Gastrocnemius medialis (tissue), 4 donors: ENCODE results near the gene TSKS. TPM values are rescaled to one million over a fixed set of nuclear protein-coding genes. Genes with fewer than 3 reads are reported as not detected.

Experiments used
- ATAC-seq, 2 donors: fragments of 150-250 bp; one replicate each; pipeline ENCODE4 v1.9.1; 2016
- DNase-seq, 2 donors: peaks; one replicate each; pipeline ENCODE4 v3.0.0-alpha.2; 2019
- H3K27ac ChIP-seq, 4 donors: fragments of 200-600 bp; sonication (generic); 1 replicate in 1 of 4; 2 replicates in 3 of 4; pipeline ENCODE4 v1.5.1; 2016 to 2018; ENCODE audit warnings: mild to moderate bottlenecking in 2 of 4, moderate library complexity in 1 of 4
- H3K27me3 ChIP-seq, 3 donors: fragments of 200-600 bp; sonication (generic) in 2 of 3; 1 replicate in 1 of 3; 2 replicates in 2 of 3; pipeline versions ENCODE4 v1.5.1 to v1.6.0; 2016 to 2019; ENCODE audit warnings: mild to moderate bottlenecking in 1 of 3, moderate library complexity in 1 of 3
- H3K36me3 ChIP-seq, 2 donors: fragments of 200-600 bp; sonication (generic) in 1 of 2; one replicate each; pipeline ENCODE4 v1.5.1; 2017 to 2018
- H3K4me1 ChIP-seq, 2 donors: fragments of 200-600 bp; sonication (generic) in 1 of 2; one replicate each; pipeline ENCODE4 v1.5.1; 2016 to 2017; ENCODE audit warnings: mild to moderate bottlenecking in 2 of 2
- H3K4me3 ChIP-seq, 4 donors: fragments of 200-600 bp; sonication (generic) in 3 of 4; 1 replicate in 1 of 4; 2 replicates in 3 of 4; pipeline ENCODE4 v1.5.1; 2016 to 2019; ENCODE audit warnings: mild to moderate bottlenecking in 2 of 4
- H3K9me3 ChIP-seq, 3 donors: fragments of 200-600 bp; sonication (generic) in 2 of 3; 1 replicate in 1 of 3; 2 replicates in 2 of 3; pipeline ENCODE4 v1.5.1; 2016 to 2019
- POLR2A ChIP-seq, 2 donors: fragments of 450-650 bp; IDR thresholded peaks; one replicate each; pipeline ENCODE4 v1.6.1; 2017; ENCODE audit warnings: antibody characterized with exemption in 2 of 2, mild to moderate bottlenecking in 2 of 2, moderate library complexity in 2 of 2
- in situ Hi-C, 4 donors: fragments of 200-750 bp; cut with MboI; loops; one replicate each; pipeline versions ENCODE4 v1.15.0 to v1.8.0; 2017; ENCODE audit warnings: low sequenced_read_pairs in 4 of 4
- intact Hi-C: fragments of 100-400 bp; cut with DNase I; formaldehyde crosslinking; loops from one replicate; pipeline ENCODE4 v1.15.1; 2023; ENCODE audit warnings: low total_unique reads
- total RNA-seq, 4 donors: library from RNA; depleted of rRNA; stranded (reverse); fragments of >200 nt; gene quantifications; one replicate each; pipeline versions ENCODE4 v1.1.0 to v1.2.3, GENCODE V29; 2016
- TF ChIP-seq, protein P1 (sequence below), 5 experiments: fragments of 450-650 bp in 3 of 5; fragments of 200-600 bp in 2 of 5; sonication (generic) in 2 of 5; IDR thresholded peaks in 4 of 5; conservative IDR thresholded peaks in 1 of 5; 1 replicate in 4 of 5; 2 replicates in 1 of 5; pipeline ENCODE4 v1.5.1; 2016 to 2019; ENCODE audit warnings: antibody characterized with exemption in 5 of 5, mild to moderate bottlenecking in 3 of 5, moderate library complexity in 3 of 5

Gene TSKS
- total RNA-seq, 4 donors from 2014 or later: 0.13 to 0.16 TPM; not detected in 2

DNA sequence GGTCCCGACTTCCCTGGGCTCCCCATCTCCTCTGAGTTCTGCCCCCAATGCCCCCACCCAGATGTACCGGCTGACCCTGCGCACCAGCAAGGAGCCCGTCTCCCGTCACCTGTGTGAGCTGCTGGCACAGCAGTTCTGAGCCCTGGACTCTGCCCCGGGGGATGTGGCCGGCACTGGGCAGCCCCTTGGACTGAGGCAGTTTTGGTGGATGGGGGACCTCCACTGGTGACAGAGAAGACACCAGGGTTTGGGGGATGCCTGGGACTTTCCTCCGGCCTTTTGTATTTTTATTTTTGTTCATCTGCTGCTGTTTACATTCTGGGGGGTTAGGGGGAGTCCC lies 43.5 kb upstream of the TSKS start:
- no peak for DNase-seq
- Histone ChIP-seq H3K4me3 (no peak overlapping the region), H3K9me3 (no peaks in the 10 kb centered on the region), H3K4me1 (peaks cover 10 to 28% of the 10 kb centered on the region in 2 donors), H3K27ac (no peak overlapping the region), H3K36me3 (peaks cover 0 to 12% of the 10 kb centered on the region in 2 donors), H3K27me3 (no peaks in the 10 kb centered on the region)
- no peak for ATAC-seq
- TF ChIP-seq, protein P1, sequence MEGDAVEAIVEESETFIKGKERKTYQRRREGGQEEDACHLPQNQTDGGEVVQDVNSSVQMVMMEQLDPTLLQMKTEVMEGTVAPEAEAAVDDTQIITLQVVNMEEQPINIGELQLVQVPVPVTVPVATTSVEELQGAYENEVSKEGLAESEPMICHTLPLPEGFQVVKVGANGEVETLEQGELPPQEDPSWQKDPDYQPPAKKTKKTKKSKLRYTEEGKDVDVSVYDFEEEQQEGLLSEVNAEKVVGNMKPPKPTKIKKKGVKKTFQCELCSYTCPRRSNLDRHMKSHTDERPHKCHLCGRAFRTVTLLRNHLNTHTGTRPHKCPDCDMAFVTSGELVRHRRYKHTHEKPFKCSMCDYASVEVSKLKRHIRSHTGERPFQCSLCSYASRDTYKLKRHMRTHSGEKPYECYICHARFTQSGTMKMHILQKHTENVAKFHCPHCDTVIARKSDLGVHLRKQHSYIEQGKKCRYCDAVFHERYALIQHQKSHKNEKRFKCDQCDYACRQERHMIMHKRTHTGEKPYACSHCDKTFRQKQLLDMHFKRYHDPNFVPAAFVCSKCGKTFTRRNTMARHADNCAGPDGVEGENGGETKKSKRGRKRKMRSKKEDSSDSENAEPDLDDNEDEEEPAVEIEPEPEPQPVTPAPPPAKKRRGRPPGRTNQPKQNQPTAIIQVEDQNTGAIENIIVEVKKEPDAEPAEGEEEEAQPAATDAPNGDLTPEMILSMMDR (IDR thresholded peaks at IDR 0.05 in 4 of 5, conservative IDR thresholded peaks at IDR 0.05 in 1 of 5): no peak
- no peak for TF ChIP-seq POLR2A (IDR thresholded peaks at IDR 0.05)
- intact Hi-C loops: loop anchor here (5.0 kb wide), 1 partner anchor 164 kb away; the partner anchor contains the start of genes RRAS and SCAF1
- in situ Hi-C loops: no loop called here

- Histone ChIP-seq H3K4me1 (peaks cover 10 to 29% of the 10 kb centered on the region in 2 donors), H3K9me3 (no peaks in the 10 kb centered on the region), H3K36me3 (peaks cover 0 to 17% of the 10 kb centered on the region in 2 donors), H3K4me3 (no peak overlapping the region), H3K27me3 (no peaks in the 10 kb centered on the region), H3K27ac (no peak overlapping the region)
- DNase-seq (no peak), ATAC-seq (no peak)
- in situ Hi-C loops (no loop called here), intact Hi-C loops (loop anchor here (5.0 kb wide), 1 partner anchor 164 kb away; the partner anchor contains the start of genes RRAS and SCAF1)
- no peak for TF ChIP-seq POLR2A (IDR thresholded peaks at IDR 0.05)
- TF ChIP-seq, protein P1 (IDR thresholded peaks at IDR 0.05 in 4 of 5, conservative IDR thresholded peaks at IDR 0.05 in 1 of 5): no peak
Observed at GRCh38 chr19:49805822-49806619, 42.9 kb upstream of the TSKS start.

DNA sequence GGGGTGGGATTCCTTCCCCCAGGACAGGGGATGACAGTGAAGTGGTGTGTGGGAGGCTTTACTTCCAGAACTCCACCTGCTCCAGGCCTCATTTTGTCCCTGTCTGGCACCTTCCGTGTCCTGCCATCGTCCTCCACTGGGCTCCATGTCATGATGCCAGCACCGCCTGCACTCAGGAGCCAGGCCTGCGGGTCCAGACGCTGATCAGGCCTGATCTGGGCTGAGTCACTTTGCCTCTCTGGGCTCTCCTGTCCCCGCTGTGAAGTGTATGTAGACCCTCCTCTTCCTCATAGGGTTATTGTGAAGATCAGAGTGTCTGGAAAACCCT lies 40.4 kb upstream of the TSKS start:
- no peaks in the 10 kb centered on the region for H3K9me3 ChIP-seq
- no peak overlapping the region for H3K4me3 ChIP-seq
- H3K4me1 ChIP-seq: peaks cover 0 to 12% of the 10 kb centered on the region in 2 donors
- peaks cover 0 to 41% of the 10 kb centered on the region in 2 donors for H3K36me3 ChIP-seq
- no peak for ATAC-seq
- no peak overlapping the region for H3K27ac ChIP-seq
- in situ Hi-C loops: no loop called here
- intact Hi-C loops: no loop called here
- DNase-seq: no peak
- no peak for TF ChIP-seq POLR2A (IDR thresholded peaks at IDR 0.05)
- TF ChIP-seq, protein P1 (IDR thresholded peaks at IDR 0.05 in 4 of 5, conservative IDR thresholded peaks at IDR 0.05 in 1 of 5): no peak
- no peaks in the 10 kb centered on the region for H3K27me3 ChIP-seq

GRCh38 chr19:49802836-49803528 lies 39.9 kb upstream of the TSKS start:
- intact Hi-C loops: no loop called here
- DNase-seq: no peak
- no peaks in the 10 kb centered on the region for H3K9me3 ChIP-seq
- H3K36me3 ChIP-seq: peaks cover 0 to 45% of the 10 kb centered on the region in 2 donors
- ATAC-seq: peak in 1 of 2 donors; percentile 5
- in situ Hi-C loops: no loop called here
- peak overlapping the region in 2 of 4 donors; percentile 26 to 42 for H3K4me3 ChIP-seq
- no peak for TF ChIP-seq POLR2A (IDR thresholded peaks at IDR 0.05)
- TF ChIP-seq, protein P1 (IDR thresholded peaks at IDR 0.05 in 4 of 5, conservative IDR thresholded peaks at IDR 0.05 in 1 of 5): no peak
- H3K27me3 ChIP-seq: no peaks in the 10 kb centered on the region
- peak overlapping the region; percentile 56 to 73 (median 62) for H3K27ac ChIP-seq
- H3K4me1 ChIP-seq: peaks cover 0 to 12% of the 10 kb centered on the region in 2 donors
